ENCODE results near the gene TRAF7.
"Not testable (repeated sequence)": the region's sequence is repeated elsewhere in the genome, so short reads cannot be mapped to it uniquely, and the experiment has no call there.

Gene TRAF7

DNA sequence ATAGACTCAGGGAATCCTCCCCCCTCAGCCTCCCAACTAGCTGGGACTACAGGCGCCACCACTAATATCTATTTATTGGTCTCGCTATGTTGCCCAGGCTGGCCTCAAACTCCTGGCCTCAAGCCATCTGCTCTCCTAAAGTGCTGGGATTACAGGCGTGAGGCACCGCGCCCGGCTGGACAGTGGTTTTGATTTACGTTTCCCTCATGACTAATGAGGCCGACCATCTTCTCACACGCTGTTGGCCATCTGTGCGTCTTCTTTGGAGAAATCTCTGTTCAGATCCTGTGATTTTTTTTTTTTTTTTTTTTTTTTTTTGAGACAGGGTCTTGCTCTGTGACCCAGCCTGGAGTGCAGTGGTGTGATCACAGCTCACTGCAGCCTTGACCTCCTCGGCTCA is 26.3 kb upstream of the TRAF7 start:
- H3K4me1 ChIP-seq (ENCODE audit: control insufficient read depth in 1 of 2, insufficient read depth in 2 of 2, low read length in 2 of 2) = peaks cover 0 to 15% of the 10 kb centered on the region in 2 donors
- not testable (repeated sequence) for H3K9ac ChIP-seq (ENCODE audit: low read depth in 1 of 2, low read length in 2 of 2); H3K36me3 ChIP-seq (ENCODE audit: control insufficient read depth in 1 of 2, insufficient read depth in 2 of 2, low read length in 2 of 2); H3K4me3 ChIP-seq (ENCODE audit: low read depth in 1 of 2, low read length in 2 of 2); H3K27me3 ChIP-seq (ENCODE audit: control insufficient read depth in 1 of 2, insufficient read depth in 2 of 2, low read length in 2 of 2); H3K27ac ChIP-seq (ENCODE audit: low read depth, low read length); H3K9me3 ChIP-seq (ENCODE audit: control insufficient read depth in 1 of 2, low read length in 2 of 2)

DNA sequence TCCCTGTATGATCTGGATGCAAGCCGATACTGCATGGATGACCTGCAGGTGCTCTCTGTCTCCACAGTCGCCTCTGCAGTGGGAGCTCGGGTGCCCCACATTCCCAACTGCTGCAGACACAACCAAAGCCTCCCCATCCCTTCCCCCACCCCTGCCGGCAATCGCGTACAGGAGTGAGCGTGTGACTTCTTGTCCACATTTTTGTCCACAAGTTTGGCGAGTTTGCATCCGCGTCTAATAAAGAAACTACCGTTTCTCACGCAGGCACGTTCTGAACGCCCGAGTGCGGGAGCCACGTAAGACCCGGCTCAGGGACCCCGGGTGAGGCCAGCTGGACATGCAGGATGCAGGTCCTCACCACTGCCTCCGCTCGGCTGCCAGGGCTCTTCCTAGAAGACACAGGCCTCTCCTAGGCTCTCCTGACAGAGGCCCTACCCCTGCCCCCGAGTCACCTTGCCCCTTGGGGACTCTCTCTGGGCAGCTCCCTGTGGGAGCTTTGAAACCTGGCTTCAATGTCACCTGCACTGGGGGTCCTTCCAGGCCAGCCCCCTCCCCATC is 25.6 kb upstream of the TRAF7 start:
- not testable (repeated sequence) for H3K27me3 ChIP-seq (ENCODE audit: control insufficient read depth in 1 of 2, insufficient read depth in 2 of 2, low read length in 2 of 2); H3K9me3 ChIP-seq (ENCODE audit: control insufficient read depth in 1 of 2, low read length in 2 of 2); H3K27ac ChIP-seq (ENCODE audit: low read depth, low read length); H3K4me3 ChIP-seq (ENCODE audit: low read depth in 1 of 2, low read length in 2 of 2); H3K36me3 ChIP-seq (ENCODE audit: control insufficient read depth in 1 of 2, insufficient read depth in 2 of 2, low read length in 2 of 2); H3K9ac ChIP-seq (ENCODE audit: low read depth in 1 of 2, low read length in 2 of 2)
- H3K4me1 ChIP-seq (ENCODE audit: control insufficient read depth in 1 of 2, insufficient read depth in 2 of 2, low read length in 2 of 2) = peaks cover 0 to 15% of the 10 kb centered on the region in 2 donors

DNA sequence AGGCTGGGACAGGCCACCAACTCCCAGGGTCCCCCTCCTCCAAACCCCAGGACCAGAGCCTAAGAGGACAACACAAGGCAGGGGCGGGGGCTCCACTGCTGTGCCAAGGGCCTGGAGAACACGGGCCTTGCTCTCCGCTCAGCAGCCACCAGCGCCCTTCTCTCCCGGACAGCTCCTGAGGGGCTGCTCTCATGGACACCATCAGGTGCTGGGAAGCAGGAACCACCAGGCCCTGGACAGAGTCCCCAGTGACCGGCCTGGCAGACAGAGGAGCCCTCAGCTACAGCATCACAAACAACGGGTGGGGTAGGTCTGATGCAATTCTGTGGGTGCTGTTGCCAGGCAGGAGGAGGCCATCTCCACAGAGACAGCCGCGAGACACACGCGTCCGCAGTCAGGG is 21.8 kb upstream of the TRAF7 start:
- not testable (repeated sequence) for H3K9ac ChIP-seq (ENCODE audit: low read depth in 1 of 2, low read length in 2 of 2); H3K4me3 ChIP-seq (ENCODE audit: low read depth in 1 of 2, low read length in 2 of 2); H3K36me3 ChIP-seq (ENCODE audit: control insufficient read depth in 1 of 2, insufficient read depth in 2 of 2, low read length in 2 of 2); H3K27ac ChIP-seq (ENCODE audit: low read depth, low read length); H3K27me3 ChIP-seq (ENCODE audit: control insufficient read depth in 1 of 2, insufficient read depth in 2 of 2, low read length in 2 of 2); H3K9me3 ChIP-seq (ENCODE audit: control insufficient read depth in 1 of 2, low read length in 2 of 2); H3K4me1 ChIP-seq (ENCODE audit: control insufficient read depth in 1 of 2, insufficient read depth in 2 of 2, low read length in 2 of 2)

DNA sequence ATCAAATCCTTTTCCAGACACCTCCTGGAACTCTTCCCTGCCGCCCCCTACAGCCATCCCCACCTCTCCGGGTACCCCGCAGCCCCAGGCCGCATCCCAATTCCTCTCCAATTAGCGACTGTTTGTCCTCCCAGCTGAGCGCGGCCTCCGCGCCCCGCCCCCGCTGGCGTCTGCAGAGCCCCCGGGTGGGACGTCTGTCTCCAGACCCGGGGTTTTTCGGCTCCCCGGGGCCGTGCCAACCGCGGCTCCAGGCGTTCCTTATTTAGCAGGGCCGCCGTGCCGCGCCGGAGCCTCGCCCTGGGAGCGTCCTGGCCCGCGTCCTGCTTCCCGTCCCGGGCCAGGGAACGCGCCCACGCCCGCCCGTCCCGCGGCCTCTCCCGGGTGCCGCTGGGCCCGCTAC is 20.5 kb upstream of the TRAF7 start:
- H3K9me3 ChIP-seq (ENCODE audit: control insufficient read depth in 1 of 2, low read length in 2 of 2); H3K4me1 ChIP-seq (ENCODE audit: control insufficient read depth in 1 of 2, insufficient read depth in 2 of 2, low read length in 2 of 2); H3K27ac ChIP-seq (ENCODE audit: low read depth, low read length); H3K27me3 ChIP-seq (ENCODE audit: control insufficient read depth in 1 of 2, insufficient read depth in 2 of 2, low read length in 2 of 2); H3K36me3 ChIP-seq (ENCODE audit: control insufficient read depth in 1 of 2, insufficient read depth in 2 of 2, low read length in 2 of 2); H3K9ac ChIP-seq (ENCODE audit: low read depth in 1 of 2, low read length in 2 of 2): not testable (repeated sequence)
- H3K4me3 ChIP-seq (ENCODE audit: low read depth in 1 of 2, low read length in 2 of 2) = peak overlapping the region in 1 of 2 donors; percentile 40

DNA sequence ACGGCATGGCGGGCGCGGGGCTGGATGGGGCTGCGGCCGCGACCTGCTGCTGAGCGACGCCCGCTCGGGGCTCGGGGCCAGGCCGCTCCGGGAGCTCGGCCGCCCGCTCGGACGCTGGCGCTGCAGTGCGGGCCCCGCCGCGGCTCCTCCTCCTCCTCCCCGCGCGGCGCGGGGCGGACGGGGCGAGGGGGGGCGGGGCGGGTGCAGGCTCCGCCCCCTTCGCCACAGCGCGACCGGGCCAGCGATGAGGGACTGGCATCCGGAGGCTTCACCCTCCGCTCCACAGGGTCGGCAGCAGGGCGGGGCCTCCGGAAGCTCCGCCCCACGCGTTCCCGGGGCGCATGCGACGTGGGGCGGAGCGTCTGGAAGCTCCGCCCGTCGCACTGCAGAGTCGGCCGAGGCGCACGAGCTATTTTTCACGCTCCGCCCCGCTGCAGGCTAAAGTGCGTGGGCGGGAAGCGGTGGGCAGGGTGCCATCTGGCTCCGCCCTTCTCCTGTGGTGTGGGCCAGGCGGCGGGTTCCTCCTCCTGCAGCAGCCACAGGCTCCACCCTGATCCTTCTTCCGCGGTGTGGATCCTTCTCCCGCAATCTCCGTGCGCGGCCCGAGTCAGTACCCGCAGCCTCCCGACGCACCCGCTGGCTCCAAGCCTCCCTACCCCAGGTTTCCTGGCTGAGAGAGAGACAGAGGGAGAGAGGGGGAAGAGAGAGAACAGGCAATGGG is 19.7 kb upstream of the TRAF7 start, which contains the start of gene PKD1:
PKD1 (minus strand) TSS at position 129 of the 721 bp plus-strand sequence. CDS start 209 bp downstream, outside the sequence.
- not testable (repeated sequence) for H3K9me3 ChIP-seq (ENCODE audit: control insufficient read depth in 1 of 2, low read length in 2 of 2); H3K27ac ChIP-seq (ENCODE audit: low read depth, low read length); H3K9ac ChIP-seq (ENCODE audit: low read depth in 1 of 2, low read length in 2 of 2); H3K27me3 ChIP-seq (ENCODE audit: control insufficient read depth in 1 of 2, insufficient read depth in 2 of 2, low read length in 2 of 2); H3K4me1 ChIP-seq (ENCODE audit: control insufficient read depth in 1 of 2, insufficient read depth in 2 of 2, low read length in 2 of 2); H3K36me3 ChIP-seq (ENCODE audit: control insufficient read depth in 1 of 2, insufficient read depth in 2 of 2, low read length in 2 of 2)
- H3K4me3 ChIP-seq (ENCODE audit: low read depth in 1 of 2, low read length in 2 of 2) = peak within 1 kb of the TSS in 1 of 2 donors; percentile 43

DNA sequence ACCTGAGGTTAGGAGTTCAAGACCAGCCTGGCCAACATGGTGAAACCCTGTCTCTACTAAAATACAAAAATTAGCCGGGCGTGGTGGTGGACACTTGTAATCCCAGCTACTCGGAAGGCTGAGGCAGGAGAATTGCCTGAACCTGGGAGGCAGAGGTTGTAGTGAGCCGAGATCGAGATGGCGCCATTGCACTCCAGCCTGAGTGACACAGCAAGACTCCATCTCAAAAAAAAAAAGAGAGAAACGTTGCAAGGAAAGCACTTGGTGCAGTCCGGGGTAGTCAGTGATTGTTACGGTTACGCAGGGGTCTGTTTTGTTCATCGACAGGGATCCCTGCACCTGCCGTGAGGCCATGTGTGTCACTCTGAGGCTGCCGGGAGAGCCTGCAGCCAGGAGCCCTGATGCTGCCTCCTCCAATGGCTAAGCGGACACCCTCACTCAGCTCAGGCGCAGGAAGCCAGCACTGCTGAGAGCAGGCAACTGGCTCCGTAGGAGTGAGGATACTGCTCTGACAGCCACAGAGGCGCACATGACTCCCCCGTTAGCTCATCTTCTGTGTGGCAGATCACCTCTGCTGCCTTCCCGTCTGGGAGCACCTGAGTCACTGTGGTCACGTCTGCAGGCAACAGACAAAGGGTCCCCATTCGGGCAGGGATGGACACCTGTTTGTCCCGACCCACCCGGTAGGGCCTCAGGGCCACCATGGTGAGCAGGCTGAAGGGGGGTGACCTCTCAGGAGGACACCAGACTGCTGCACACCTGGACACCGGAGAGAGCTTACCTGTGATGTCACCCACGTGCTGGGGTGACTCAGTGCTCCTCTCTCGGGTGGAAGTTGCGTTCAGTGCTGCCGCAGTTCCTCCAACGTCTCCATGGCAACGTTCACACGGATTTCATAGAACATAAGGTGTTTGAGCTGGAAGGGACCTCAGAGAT is 12.4 kb upstream of the TRAF7 start:
- H3K4me1 ChIP-seq (ENCODE audit: control insufficient read depth in 1 of 2, insufficient read depth in 2 of 2, low read length in 2 of 2) = peaks cover 10 to 12% of the 10 kb centered on the region in 2 donors

DNA sequence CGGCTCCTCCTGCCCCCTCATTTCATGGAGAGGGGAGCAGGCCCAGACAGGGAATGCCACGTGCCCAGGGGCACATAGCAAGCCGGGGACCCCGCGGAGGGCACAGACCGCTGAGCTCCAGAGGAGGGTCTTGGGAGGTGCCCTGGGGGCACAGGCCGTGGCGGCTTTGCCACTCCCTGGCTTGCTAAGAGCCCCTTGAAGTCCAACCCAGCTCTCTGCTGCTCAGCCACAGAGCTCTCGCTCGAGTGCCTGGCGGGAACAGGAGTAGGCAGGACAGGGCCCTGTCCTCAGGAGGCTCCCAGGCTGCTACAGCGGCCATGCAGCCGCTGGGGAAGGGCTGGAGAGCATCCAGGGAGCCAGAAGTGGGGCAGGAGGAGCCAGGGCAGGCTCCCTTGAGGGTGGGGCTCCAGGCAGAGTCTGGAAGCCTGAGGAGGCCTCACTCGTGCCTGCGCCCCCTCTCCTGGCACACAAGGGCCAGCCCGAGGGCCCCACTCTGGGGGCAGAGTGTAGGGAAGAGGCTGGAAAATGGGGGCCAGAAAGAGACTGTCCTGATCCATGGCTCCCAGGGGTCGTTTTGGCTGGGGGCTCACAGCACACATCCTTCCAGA is 11.6 kb upstream of the TRAF7 start:
- Histone ChIP-seq H3K4me3 (ENCODE audit: low read depth in 1 of 2, low read length in 2 of 2) (no peak overlapping the region), H3K27ac (ENCODE audit: low read depth, low read length) (no peak overlapping the region), H3K9me3 (ENCODE audit: control insufficient read depth in 1 of 2, low read length in 2 of 2) (no peaks in the 10 kb centered on the region), H3K4me1 (ENCODE audit: control insufficient read depth in 1 of 2, insufficient read depth in 2 of 2, low read length in 2 of 2) (peaks cover 12 to 13% of the 10 kb centered on the region in 2 donors), H3K27me3 (ENCODE audit: control insufficient read depth in 1 of 2, insufficient read depth in 2 of 2, low read length in 2 of 2) (no peaks in the 10 kb centered on the region), H3K36me3 (ENCODE audit: control insufficient read depth in 1 of 2, insufficient read depth in 2 of 2, low read length in 2 of 2) (no peaks in the 10 kb centered on the region), H3K9ac (ENCODE audit: low read depth in 1 of 2, low read length in 2 of 2) (no peak overlapping the region)

More for the DNA sequence above, 12.4 kb upstream of the TRAF7 start:
- Histone ChIP-seq H3K27ac (ENCODE audit: low read depth, low read length) (no peak overlapping the region), H3K4me3 (ENCODE audit: low read depth in 1 of 2, low read length in 2 of 2) (no peak overlapping the region), H3K9me3 (ENCODE audit: control insufficient read depth in 1 of 2, low read length in 2 of 2) (no peaks in the 10 kb centered on the region), H3K9ac (ENCODE audit: low read depth in 1 of 2, low read length in 2 of 2) (no peak overlapping the region), H3K36me3 (ENCODE audit: control insufficient read depth in 1 of 2, insufficient read depth in 2 of 2, low read length in 2 of 2) (no peaks in the 10 kb centered on the region), H3K27me3 (ENCODE audit: control insufficient read depth in 1 of 2, insufficient read depth in 2 of 2, low read length in 2 of 2) (no peaks in the 10 kb centered on the region)

DNA sequence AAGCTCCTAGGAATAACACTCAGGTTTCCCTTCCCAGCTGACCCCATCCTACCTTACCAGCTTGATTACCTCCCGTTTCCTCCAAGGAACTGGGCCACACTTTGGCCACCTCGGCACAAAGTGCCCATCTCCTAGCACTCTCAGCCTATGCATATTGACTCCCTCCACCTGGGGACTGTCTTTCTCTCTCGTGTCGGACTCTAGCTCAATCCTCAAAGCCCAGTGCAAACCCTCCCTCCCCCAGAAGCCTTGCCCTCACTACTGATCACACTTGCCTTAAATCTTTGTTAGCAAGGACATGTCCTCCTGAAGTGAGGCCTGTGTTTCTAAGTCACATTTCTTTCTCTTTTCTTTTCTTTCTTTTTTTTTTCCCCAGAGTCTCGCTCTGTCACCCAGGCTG is 9.7 kb upstream of the TRAF7 start:
- Histone ChIP-seq H3K4me1 (ENCODE audit: control insufficient read depth in 1 of 2, insufficient read depth in 2 of 2, low read length in 2 of 2) (peaks cover 15 to 28% of the 10 kb centered on the region in 2 donors), H3K9me3 (ENCODE audit: control insufficient read depth in 1 of 2, low read length in 2 of 2) (no peaks in the 10 kb centered on the region), H3K36me3 (ENCODE audit: control insufficient read depth in 1 of 2, insufficient read depth in 2 of 2, low read length in 2 of 2) (no peaks in the 10 kb centered on the region), H3K9ac (ENCODE audit: low read depth in 1 of 2, low read length in 2 of 2) (no peak overlapping the region), H3K27ac (ENCODE audit: low read depth, low read length) (no peak overlapping the region), H3K4me3 (ENCODE audit: low read depth in 1 of 2, low read length in 2 of 2) (no peak overlapping the region), H3K27me3 (ENCODE audit: control insufficient read depth in 1 of 2, insufficient read depth in 2 of 2, low read length in 2 of 2) (no peaks in the 10 kb centered on the region)

DNA sequence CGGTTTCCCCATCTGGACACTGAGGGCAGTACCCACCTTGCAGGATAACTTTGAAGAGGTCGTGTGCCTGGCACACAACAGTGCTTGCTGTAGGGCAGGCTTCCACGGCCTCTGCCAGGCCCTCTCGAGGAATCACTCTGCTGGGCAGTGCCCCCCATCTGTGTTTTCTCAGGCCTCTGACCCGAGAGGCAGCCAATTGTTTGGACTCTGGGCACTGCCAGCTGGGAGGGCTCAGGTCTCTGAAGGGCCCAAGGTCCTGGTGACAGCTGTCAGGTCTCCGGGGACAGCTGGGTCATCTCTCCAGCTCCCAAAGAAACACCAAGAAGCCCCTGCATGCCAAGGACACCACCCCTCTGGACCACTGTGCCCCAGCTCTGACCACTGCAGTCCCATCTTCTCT is 8.2 kb upstream of the TRAF7 start:
- Histone ChIP-seq H3K36me3 (ENCODE audit: control insufficient read depth in 1 of 2, insufficient read depth in 2 of 2, low read length in 2 of 2) (peaks cover 4 to 8% of the 10 kb centered on the region in 2 donors), H3K27me3 (ENCODE audit: control insufficient read depth in 1 of 2, insufficient read depth in 2 of 2, low read length in 2 of 2) (no peaks in the 10 kb centered on the region), H3K9me3 (ENCODE audit: control insufficient read depth in 1 of 2, low read length in 2 of 2) (no peaks in the 10 kb centered on the region), H3K27ac (ENCODE audit: low read depth, low read length) (peak overlapping the region; percentile 62), H3K9ac (ENCODE audit: low read depth in 1 of 2, low read length in 2 of 2) (peak overlapping the region in 1 of 2 donors; percentile 18), H3K4me1 (ENCODE audit: control insufficient read depth in 1 of 2, insufficient read depth in 2 of 2, low read length in 2 of 2) (peaks cover 28 to 44% of the 10 kb centered on the region in 2 donors), H3K4me3 (ENCODE audit: low read depth in 1 of 2, low read length in 2 of 2) (no peak overlapping the region)

Measured in duodenal mucosa (tissue), 2 donors.